ENCODE data around the gene ANKRD9.

Gene ANKRD9

DNA sequence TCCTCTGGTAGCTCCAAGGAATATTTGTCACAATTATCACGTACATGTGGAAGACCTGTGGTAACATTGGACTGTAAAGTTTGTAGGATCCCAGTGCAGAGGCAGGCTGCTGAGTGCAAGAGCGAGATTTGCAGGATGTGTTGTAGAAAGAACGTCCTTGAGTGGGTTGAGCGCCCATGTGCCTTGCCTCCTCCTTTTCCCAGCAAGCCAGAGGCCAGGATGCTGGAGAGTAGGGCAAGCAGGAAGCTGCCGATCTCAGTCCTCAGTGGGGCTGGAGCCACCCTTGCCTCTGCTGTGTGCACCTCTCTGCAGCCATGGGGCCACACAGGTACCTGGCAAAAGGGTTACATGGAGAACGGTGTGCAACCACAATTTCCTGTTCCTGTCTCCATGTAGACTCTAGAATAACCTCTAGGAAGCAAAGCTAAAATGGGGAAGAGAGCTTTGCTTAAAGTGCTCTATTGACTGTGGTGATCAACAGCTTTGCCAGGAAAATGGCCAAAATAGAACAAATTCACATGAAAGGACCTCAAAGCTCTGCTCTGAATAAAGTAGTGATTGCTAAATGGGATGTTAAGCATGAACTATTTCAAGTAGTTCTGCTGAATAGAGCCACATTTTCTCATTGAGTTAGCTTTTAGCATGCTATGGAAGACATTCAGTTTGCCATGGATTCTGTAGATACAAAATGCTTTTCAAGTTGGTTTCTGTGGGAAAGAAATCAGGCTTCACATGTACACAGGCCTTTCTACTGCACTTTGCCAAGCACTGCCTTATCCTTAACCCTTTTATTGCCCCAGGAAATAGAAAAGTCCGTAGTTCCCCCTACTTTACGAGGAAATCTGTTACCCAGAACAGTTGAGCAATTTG is 37.4 kb downstream of the ANKRD9 start:
- DNase-seq (ENCODE audit: low read depth): no peak

DNA sequence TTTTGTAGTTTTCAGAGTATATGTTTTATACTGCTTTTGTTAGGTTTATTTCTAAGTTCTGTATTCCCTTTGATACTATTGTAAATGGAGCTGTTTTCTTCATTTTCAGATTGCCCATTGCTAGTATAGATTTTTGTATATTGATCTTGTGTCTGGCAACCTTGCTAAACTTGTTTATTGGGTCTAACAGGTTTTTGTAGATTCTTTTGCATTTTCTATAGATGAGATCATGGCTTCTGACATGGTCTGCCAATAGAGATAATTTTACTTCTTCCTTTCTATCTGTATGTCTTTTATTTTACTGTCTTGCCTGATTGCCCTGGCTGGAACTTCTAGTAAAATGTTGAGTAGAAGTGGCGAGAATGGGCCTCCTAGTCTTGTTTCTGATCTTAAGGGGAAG is 40.3 kb downstream of the ANKRD9 start:
- DNase-seq (ENCODE audit: low read depth): no peak

DNA sequence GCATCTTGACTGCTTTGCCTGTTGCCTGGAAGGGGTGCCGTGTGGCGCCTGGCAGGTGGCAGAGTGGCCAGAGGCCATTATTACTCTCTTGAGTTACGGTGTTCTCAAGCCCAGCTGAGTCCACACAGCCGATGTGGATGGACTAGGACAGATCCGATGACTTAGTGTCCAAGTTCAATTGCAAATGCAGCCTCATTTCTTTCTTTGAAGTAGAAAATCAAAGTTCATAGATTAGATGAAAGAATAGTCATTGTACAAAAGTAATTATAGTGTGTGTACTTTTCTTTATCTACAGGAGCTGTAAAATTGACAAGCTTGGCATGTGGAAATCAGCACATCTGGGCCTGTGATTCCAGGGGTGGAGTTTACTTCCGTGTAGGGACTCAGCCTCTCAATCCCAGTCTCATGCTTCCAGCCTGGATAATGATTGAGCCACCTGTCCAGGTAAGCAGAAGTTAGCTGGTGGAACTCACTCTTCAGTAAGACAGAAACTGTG is 44.7 kb downstream of the ANKRD9 start:
- DNase-seq (ENCODE audit: low read depth): no peak

DNA sequence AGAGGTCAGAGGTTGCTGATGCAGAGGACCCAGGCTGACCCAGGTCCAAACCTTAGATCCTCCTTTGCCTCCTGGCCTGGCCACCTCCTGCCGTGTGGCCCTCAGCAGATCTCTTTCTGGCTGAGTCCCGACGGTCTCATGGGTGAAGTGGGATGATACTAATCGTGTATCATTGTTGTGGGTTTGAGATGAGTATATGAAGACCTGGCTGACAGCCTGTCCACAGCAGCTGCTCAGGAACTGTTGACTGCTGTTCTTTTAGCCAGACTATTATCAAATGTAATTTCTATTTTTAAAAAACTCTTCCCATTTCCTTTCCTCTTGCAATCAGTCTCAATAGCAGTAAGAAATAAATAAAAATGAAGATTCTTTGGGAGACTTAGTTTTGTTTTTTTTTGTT is 45.6 kb downstream of the ANKRD9 start:
- DNase-seq (ENCODE audit: low read depth): no peak

DNA sequence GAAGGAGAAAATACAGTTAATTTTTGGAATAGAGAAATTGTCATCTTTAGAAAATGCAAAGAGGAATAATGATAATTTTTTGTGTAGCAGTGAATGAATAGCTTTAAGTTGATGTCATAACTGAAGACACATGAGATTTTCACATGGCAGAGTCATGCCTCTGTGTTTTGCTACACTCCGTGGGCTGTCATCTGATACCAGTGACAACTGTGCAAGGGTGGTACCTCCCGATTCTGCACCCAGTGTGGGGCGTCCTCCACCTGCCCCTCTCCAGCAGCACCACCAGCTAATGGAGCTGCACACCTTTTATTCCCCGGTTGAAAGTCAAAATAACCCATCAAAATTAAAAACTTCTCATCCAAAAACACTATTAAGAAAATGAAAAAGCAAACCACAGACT is 47.2 kb downstream of the ANKRD9 start:
- DNase-seq (ENCODE audit: low read depth): no peak

DNA sequence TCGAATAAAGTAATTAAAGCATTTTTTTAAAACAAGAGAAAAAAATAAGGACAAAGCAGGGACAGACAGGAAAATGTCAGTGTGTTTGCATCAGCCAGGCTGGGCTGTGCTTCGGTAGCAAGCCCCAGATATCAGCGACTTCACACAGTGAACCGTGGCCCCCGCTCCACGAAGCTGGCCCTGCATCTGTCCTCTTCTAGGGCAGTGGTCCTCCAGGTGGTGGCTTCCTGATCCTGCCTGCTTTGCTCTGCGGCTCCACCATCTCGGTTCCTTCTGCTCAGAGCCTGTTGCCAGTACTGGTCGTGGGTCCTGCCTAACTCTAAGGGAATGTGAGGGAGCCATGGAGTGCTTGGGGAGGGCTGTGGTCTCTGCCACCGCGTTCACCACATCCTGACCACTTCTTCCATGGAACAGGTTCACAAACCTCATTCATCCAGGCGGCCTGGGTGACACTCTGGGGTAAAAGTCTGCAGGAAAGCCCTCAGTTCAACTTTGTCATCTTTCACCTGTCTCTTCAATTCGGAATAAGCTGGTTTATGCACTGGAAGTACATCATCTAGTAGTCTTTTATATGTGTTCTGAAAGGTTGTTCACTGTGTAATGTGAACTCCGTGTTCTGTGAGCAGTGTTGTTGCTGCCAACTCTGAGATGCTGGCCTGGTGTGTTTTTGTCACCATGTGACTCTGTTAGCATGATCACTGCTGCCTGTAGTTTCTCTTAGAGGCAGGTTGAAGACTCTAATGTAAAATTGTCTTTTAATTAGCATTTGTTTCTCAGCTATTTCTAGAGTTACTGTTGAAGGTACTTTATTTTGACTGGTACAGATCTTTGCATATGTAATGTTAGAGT is 47.9 kb downstream of the ANKRD9 start:
- no peak for DNase-seq (ENCODE audit: low read depth)

DNA sequence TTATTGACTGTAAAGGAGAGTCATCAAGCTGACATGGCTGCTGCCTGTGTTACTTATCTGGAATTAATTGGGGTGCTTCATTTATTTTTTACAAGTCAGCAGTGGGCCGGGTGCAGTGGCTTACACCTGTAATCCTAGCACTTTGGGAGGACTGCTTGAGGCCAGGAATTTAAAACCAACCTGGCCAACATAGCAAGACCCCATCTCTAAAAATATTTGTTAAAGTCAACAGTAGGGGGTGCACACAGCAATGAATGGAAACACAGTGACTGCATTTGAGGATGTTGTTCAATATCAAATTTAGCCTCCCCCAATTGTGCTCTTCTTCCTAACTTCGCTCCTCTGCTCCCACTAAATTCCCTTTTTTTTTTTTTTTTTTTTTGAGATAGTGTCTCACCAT is 52.1 kb downstream of the ANKRD9 start:
- no peak for DNase-seq (ENCODE audit: low read depth)

DNA sequence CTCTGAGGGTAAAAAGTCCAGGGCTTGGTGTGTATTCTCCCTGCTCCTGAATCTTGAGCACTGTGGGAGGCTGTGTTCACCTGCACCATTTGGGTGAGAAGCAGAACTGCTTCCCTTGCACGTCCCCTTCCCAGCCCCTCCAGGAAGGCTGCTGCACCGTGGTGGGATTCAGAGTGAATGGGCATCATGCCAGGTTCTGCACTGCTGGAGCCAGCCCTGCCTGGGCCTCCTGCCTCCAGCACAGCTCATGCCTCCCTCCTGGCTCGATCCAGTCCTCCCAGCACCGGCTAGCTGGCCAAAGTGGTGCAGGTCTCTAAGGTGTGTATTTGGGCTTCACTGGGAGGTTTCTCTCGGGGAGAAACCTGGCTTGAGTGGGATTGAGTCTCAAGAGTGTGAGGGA is 54.9 kb downstream of the ANKRD9 start:
- no peak for DNase-seq (ENCODE audit: low read depth)

DNA sequence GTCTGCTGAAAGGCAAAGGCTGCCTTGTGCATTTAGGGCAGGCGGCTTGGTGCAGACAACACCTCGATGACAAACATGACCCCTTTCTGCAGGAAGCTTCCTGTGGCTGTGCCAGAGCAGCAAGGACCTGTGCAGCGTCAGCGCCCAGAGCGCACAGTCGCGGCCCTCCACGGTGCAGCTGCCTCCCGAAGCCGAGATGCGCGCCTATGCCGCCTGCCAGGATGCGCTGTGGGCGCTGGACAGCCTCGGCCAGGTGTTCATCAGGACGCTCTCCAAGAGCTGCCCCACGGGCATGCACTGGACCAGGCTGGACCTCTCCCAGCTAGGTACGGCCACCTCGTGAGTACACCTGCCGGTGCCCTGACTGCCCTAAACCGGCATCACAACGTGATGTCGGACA is 57.3 kb downstream of the ANKRD9 start:
- no peak for DNase-seq (ENCODE audit: low read depth)

All from iris pigment epithelial cell (primary cell).